Measurements from ENCODE around the gene OXCT2.

OXCT2 gene

GRCh38 chr1:39733161-39733560 is 38.0 kb downstream of the OXCT2 start:
- DNase-seq: peak in 1 of 2 donors; percentile 33

DNA sequence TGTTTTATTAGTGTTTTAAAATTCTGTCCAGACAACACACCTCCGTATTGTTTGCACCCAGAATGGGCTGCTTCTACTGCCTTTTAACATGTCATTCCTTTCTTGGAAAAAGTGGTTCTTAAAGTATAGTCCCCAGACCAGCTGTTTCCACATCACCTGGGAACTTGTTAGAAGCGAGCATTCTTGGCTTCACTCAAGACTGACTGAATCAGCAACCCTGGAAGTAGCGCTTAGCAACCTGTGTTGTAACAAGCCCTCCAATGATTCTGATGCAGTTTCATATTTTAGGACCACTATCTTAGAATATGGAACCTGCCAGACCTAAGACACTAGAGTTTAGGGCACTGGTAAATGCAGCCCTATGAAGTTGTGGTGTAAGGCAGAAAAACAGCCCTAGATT is 38.4 kb downstream of the OXCT2 start:
- DNase-seq: no peak

- DNase-seq: no peak
Measured at GRCh38 chr1:39729842-39730241, 41.3 kb downstream of the OXCT2 start.

- DNase-seq: no peak
Measured at GRCh38 chr1:39729030-39729429, 42.1 kb downstream of the OXCT2 start.

GRCh38 chr1:39727932-39728317 is 43.2 kb downstream of the OXCT2 start:
- DNase-seq: no peak

GRCh38 chr1:39727221-39727931 is 43.8 kb downstream of the OXCT2 start:
- DNase-seq: no peak

GRCh38 chr1:39726600-39726999 is 44.5 kb downstream of the OXCT2 start:
- no peak for DNase-seq

DNA sequence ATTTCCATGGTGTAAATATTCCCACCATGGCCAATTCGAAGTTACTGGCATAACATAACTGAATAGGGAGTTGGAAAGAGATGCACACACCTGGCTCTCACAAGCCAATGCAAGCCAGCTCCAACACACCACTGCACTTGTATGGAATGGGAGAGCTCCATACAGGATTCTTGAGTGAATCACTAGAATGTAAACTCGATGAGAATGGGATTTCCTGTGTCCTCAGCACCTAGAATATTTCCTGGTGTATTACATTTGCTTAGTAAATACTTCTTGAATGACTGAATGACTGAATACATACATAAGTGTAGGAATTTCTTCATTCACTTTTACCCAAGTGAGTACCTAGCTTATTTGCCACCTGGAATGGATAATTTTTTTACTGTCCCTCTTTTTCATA is 48.7 kb downstream of the OXCT2 start:
- no peak for DNase-seq

GRCh38 chr1:39721664-39722063 is 49.5 kb downstream of the OXCT2 start:
- DNase-seq: no peak

DNA sequence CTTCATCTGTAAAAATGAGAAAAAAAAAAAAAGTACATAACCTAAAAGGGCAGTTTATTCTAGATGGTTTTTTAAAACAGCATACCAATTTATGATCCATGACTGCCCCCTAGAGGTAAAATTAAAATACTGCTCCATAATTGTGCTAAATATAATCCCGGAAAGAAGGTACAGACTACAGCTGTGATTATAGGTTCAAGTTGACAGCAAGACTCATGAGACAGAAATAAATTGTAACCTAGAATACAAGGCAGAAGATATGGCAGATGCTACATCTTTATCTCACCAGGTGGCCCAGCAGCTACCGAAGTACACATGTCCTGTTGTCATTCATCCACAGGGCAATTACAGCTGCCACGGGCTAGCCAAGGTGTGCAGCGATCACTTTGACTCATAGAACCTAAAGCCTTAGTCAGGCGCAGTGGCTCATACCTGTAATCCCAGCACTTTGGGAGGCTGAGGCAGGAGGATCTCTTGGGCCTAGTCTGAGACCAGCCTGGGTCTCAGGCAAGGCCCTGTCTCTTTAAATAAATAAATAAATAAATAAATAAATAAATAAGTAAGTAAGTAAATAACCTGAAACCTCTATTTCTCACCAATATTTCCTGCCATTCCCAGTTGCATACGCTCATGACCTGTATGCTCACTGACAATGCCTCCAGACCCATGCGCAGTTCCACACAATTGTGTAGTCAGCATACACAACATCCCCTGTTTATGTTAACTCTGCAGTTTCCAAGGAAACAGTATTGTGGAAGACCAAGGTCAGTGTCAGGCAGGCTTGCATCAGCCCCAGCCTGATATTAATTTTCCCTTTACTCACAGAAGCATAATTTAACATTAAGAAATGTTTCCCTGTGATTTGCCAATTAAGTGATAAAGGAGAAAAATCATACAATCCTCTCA is 50.8 kb downstream of the OXCT2 start:
- DNase-seq: peak in 1 of 2 donors; percentile 73
